Parathyroid adenoma (tissue), 2 donors: ENCODE results near the gene PLCL2.

Experiments used
- H2AFZ ChIP-seq: fragments of 300-600 bp; sonication (generic); one replicate; pipeline ENCODE4 v1.7.0; 2017; ENCODE audit warnings: antibody characterized with exemption, mild to moderate bottlenecking
- H3K27ac ChIP-seq: fragments of 300-600 bp; sonication (generic); one replicate; pipeline ENCODE4 v1.7.0; 2017
- H3K27me3 ChIP-seq: fragments of 300-600 bp; sonication (generic); one replicate; pipeline ENCODE4 v1.7.0; 2017; ENCODE audit warnings: low read length; ENCODE audit not compliant: control insufficient read depth, insufficient read depth
- H3K36me3 ChIP-seq: fragments of 300-600 bp; sonication (generic); one replicate; pipeline ENCODE4 v1.7.0; 2017; ENCODE audit warnings: low read length; ENCODE audit not compliant: control insufficient read depth, insufficient read depth
- H3K4me1 ChIP-seq: fragments of 300-600 bp; sonication (generic); one replicate; pipeline ENCODE4 v1.7.0; 2017; ENCODE audit warnings: control low read depth
- H3K4me2 ChIP-seq: fragments of 300-600 bp; sonication (generic); one replicate; pipeline ENCODE4 v1.7.0; 2017; ENCODE audit warnings: low read length
- H3K4me3 ChIP-seq: fragments of 300-600 bp; sonication (generic); one replicate; pipeline ENCODE4 v1.7.0; 2017; ENCODE audit warnings: low read depth, low read length
- H3K79me2 ChIP-seq: fragments of 300-600 bp; sonication (generic); one replicate; pipeline ENCODE4 v1.7.0; 2017; ENCODE audit warnings: control low read depth
- H3K9ac ChIP-seq: fragments of 300-600 bp; sonication (generic); one replicate; pipeline ENCODE4 v1.7.0; 2017; ENCODE audit warnings: mild to moderate bottlenecking
- H3K9me3 ChIP-seq: fragments of 300-600 bp; sonication (generic); one replicate; pipeline ENCODE4 v1.7.0; 2017; ENCODE audit warnings: low read length; ENCODE audit not compliant: control insufficient read depth
- TF ChIP-seq, protein P1 (sequence below): fragments of 300-600 bp; sonication (generic); IDR thresholded peaks from one replicate; pipeline ENCODE4 v1.7.0; 2017; ENCODE audit warnings: antibody characterized with exemption, mild to moderate bottlenecking
- donor health status: primary hyperparathyroidism.

The PLCL2 gene

GRCh38 chr3:17110660-17111396, 226.1 kb downstream of the PLCL2 start:
- H3K9ac ChIP-seq = no peak overlapping the region
- no peak overlapping the region for H2AFZ ChIP-seq
- H3K4me1 ChIP-seq = no peaks in the 10 kb centered on the region
- no peaks in the 10 kb centered on the region for H3K9me3 ChIP-seq
- H3K79me2 ChIP-seq = no peaks in the 10 kb centered on the region
- no peaks in the 10 kb centered on the region for H3K27me3 ChIP-seq
- H3K4me2 ChIP-seq = no peak overlapping the region
- no peak overlapping the region for H3K27ac ChIP-seq
- H3K36me3 ChIP-seq = no peaks in the 10 kb centered on the region
- TF ChIP-seq, protein P1, sequence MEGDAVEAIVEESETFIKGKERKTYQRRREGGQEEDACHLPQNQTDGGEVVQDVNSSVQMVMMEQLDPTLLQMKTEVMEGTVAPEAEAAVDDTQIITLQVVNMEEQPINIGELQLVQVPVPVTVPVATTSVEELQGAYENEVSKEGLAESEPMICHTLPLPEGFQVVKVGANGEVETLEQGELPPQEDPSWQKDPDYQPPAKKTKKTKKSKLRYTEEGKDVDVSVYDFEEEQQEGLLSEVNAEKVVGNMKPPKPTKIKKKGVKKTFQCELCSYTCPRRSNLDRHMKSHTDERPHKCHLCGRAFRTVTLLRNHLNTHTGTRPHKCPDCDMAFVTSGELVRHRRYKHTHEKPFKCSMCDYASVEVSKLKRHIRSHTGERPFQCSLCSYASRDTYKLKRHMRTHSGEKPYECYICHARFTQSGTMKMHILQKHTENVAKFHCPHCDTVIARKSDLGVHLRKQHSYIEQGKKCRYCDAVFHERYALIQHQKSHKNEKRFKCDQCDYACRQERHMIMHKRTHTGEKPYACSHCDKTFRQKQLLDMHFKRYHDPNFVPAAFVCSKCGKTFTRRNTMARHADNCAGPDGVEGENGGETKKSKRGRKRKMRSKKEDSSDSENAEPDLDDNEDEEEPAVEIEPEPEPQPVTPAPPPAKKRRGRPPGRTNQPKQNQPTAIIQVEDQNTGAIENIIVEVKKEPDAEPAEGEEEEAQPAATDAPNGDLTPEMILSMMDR = no peak
- no peak overlapping the region for H3K4me3 ChIP-seq

DNA sequence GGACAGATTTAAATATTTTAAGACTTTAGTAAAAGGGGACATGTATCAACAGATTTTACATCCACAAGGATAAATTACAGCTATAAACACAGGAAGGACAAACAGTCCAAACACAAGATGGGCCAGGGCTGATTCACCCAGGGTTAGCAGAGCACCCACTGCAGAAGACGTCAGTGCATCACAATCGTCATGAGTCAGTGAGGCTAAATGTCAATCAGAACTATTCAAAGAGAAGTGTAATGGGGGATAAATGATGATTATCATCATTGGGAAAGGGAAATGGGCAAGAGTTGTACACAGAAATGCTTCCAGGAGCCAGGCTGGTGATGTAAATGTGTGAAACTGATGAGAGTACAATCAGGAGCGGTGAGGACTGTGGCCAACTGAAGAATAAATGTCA, 226.8 kb downstream of the PLCL2 start:
- H3K27ac ChIP-seq = no peak overlapping the region
- no peak overlapping the region for H3K4me3 ChIP-seq
- H3K79me2 ChIP-seq = no peaks in the 10 kb centered on the region
- H3K4me1 ChIP-seq = no peaks in the 10 kb centered on the region
- H3K9me3 ChIP-seq = no peaks in the 10 kb centered on the region
- H2AFZ ChIP-seq = no peak overlapping the region
- H3K4me2 ChIP-seq = no peak overlapping the region
- H3K27me3 ChIP-seq = no peaks in the 10 kb centered on the region
- H3K36me3 ChIP-seq = no peaks in the 10 kb centered on the region
- TF ChIP-seq, protein P1 = no peak
- H3K9ac ChIP-seq = no peak overlapping the region

DNA sequence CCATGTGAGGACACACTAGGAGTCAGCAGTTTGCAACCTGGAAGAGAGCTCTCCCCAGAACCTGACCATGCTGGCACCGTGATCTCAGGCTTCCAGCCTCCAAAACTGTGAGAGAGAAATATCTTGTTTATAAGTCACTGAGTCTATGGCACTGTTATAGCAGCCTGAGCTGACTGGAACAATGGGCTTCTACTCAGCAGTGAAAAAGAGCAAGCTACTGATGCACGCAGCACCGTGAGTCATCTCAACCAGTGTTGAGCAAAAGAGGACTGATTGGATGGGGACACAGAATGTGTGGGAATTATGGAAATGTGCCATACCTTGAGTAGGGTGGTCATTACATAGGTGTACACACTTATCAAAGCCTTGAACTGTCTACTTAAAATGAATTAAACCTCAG, 230.4 kb downstream of the PLCL2 start:
- Histone ChIP-seq H3K4me1 (no peaks in the 10 kb centered on the region), H3K27ac (no peak overlapping the region), H3K9me3 (no peaks in the 10 kb centered on the region), H3K4me3 (no peak overlapping the region), H3K4me2 (no peak overlapping the region), H3K9ac (no peak overlapping the region), H3K79me2 (no peaks in the 10 kb centered on the region), H2AFZ (no peak overlapping the region), H3K36me3 (no peaks in the 10 kb centered on the region), H3K27me3 (no peaks in the 10 kb centered on the region)
- TF ChIP-seq, protein P1 = no peak

- no peak overlapping the region for H3K27ac ChIP-seq
- H3K9me3 ChIP-seq = no peaks in the 10 kb centered on the region
- H3K4me2 ChIP-seq = no peak overlapping the region
- H3K4me3 ChIP-seq = no peak overlapping the region
- H3K9ac ChIP-seq = no peak overlapping the region
- TF ChIP-seq, protein P1 = no peak
- H3K79me2 ChIP-seq = no peaks in the 10 kb centered on the region
- no peak overlapping the region for H2AFZ ChIP-seq
- no peaks in the 10 kb centered on the region for H3K4me1 ChIP-seq
- no peaks in the 10 kb centered on the region for H3K27me3 ChIP-seq
- no peaks in the 10 kb centered on the region for H3K36me3 ChIP-seq
Observed at GRCh38 chr3:17116007-17116600, 231.3 kb downstream of the PLCL2 start.

GRCh38 chr3:17118771-17119170, 234.0 kb downstream of the PLCL2 start:
- TF ChIP-seq, protein P1 = no peak
- Histone ChIP-seq H2AFZ (no peak overlapping the region), H3K27ac (no peak overlapping the region), H3K79me2 (no peaks in the 10 kb centered on the region), H3K9ac (no peak overlapping the region), H3K27me3 (no peaks in the 10 kb centered on the region), H3K9me3 (no peaks in the 10 kb centered on the region), H3K4me1 (no peaks in the 10 kb centered on the region), H3K4me2 (no peak overlapping the region), H3K36me3 (no peaks in the 10 kb centered on the region), H3K4me3 (no peak overlapping the region)
